GM12878 (cell line): Measurements from ENCODE around the gene HMCN1. TPM values are rescaled to one million over a fixed set of nuclear protein-coding genes. Genes with fewer than 3 reads are reported as not detected.

Experiments
- ATAC-seq: fragments of 200-7000 bp; cut with Tn5 transposase; 3 replicates; pipeline ENCODE4 v1.9.1; 2020; ENCODE audit warnings: mild to moderate bottlenecking, moderate library complexity
- BruUV-seq: library from RNA; stranded (reverse); fragments of 400-500 nt; replicated peaks from 2 replicates; lab custom pipeline; 2021; lab: Mats Ljungman, UMichigan
- CTCF ChIA-PET: fragments of 300-600 bp; sonication (Branson Sonifier 250); formaldehyde crosslinking; extraction: SDS; loops from one replicate; lab custom pipeline; 2021; ENCODE audit warnings: inconsistent platforms; lab: Yijun Ruan, JAX
- POLR2A ChIA-PET: fragments of 350-600 bp; formaldehyde crosslinking; extraction: SDS; loops from one replicate; lab custom pipeline; 2021; ENCODE audit warnings: inconsistent platforms; lab: Charles Lee
- RAD21 ChIA-PET: fragments of 300-600 bp; sonication (Branson Sonifier 250); formaldehyde crosslinking; loops from one replicate; lab custom pipeline; 2023; ENCODE audit warnings: antibody characterized with exemption; ENCODE audit not compliant: unreplicated experiment; lab: Charles Lee
- SMC1A ChIA-PET: fragments of 300-600 bp; sonication (Branson Sonifier 250); formaldehyde crosslinking; loops from one replicate; lab custom pipeline; 2023; ENCODE audit not compliant: unreplicated experiment, uncharacterized antibody; lab: Charles Lee
- DNase-seq: peaks from one replicate; pipeline ENCODE4 v3.0.0-alpha.2; 2011; ENCODE audit warnings: low read depth, low spot score
- FAIRE-seq: peaks from 3 replicates; lab custom pipeline; 2011; peaks lifted over from hg19 to GRCh38; lab: Jason Lieb, UNC
- H2AFZ ChIP-seq: 2 replicates; pipeline ENCODE4 v1.6.0; 2011; ENCODE audit warnings: low read depth, low read length, control low read depth; ENCODE audit not compliant: control insufficient read depth
- H3K27ac ChIP-seq: 2 replicates; pipeline ENCODE4 v1.5.1; 2011; ENCODE audit warnings: control low read depth; ENCODE audit not compliant: control insufficient read depth, insufficient read depth
- H3K27me3 ChIP-seq, 2 experiments: replicated peaks in 1 of 2; 2 replicates each; pipeline versions ENCODE4 v1.6.0 to v1.6.1; 2011; ENCODE audit warnings: low read length in 1 of 2; ENCODE audit not compliant: control insufficient read depth in 2 of 2, insufficient read depth in 2 of 2
- H3K36me3 ChIP-seq, 2 experiments: 2 replicates each; pipeline ENCODE4 v1.5.1; 2011; ENCODE audit warnings: low read length in 1 of 2; ENCODE audit not compliant: control insufficient read depth in 2 of 2, insufficient read depth in 2 of 2
- H3K4me1 ChIP-seq: 2 replicates; pipeline ENCODE4 v1.6.1; 2011; ENCODE audit warnings: mild to moderate bottlenecking, low read length, moderate library complexity, mixed read lengths; ENCODE audit not compliant: control insufficient read depth, insufficient read depth
- H3K4me2 ChIP-seq: 2 replicates; pipeline ENCODE4 v1.6.0; 2011; ENCODE audit warnings: control low read depth; ENCODE audit not compliant: control insufficient read depth, insufficient read depth
- H3K4me3 ChIP-seq: fragments of 200-600 bp; sonication (generic); 2 replicates; pipeline ENCODE4 v1.5.1; 2016
- H3K79me2 ChIP-seq: 2 replicates; pipeline ENCODE4 v1.6.0; 2011; ENCODE audit warnings: low read length; ENCODE audit not compliant: control insufficient read depth, insufficient read depth
- H3K9ac ChIP-seq: 2 replicates; pipeline ENCODE4 v1.8.0; 2011; ENCODE audit warnings: low read length, control low read depth, mixed read lengths; ENCODE audit not compliant: control insufficient read depth, insufficient read depth
- H3K9me3 ChIP-seq: replicated peaks from 3 replicates; pipeline ENCODE4 v1.5.1; 2011; ENCODE audit warnings: mild to moderate bottlenecking, low read length; ENCODE audit not compliant: control insufficient read depth, insufficient read depth
- H4K20me1 ChIP-seq: 2 replicates; pipeline ENCODE4 v1.6.0; 2011; ENCODE audit not compliant: control insufficient read depth, insufficient read depth
- RAD21 ChIP-seq: IDR thresholded peaks from 2 replicates; pipeline ENCODE4 v1.6.1; 2011; ENCODE audit warnings: mild to moderate bottlenecking, low read depth, low read length, moderate library complexity; ENCODE audit not compliant: insufficient read depth
- STAT3 ChIP-seq: IDR thresholded peaks from 2 replicates; pipeline ENCODE4 v1.6.1; 2011; ENCODE audit warnings: low read depth, low read length, improper control_type of control experiment
- in situ Hi-C: fragments of 300-500 bp; cut with MboI; formaldehyde crosslinking; loops from 9 replicates; pipeline ENCODE4 v1.14.3; 2018; ENCODE audit warnings: mixed read lengths
- intact Hi-C: fragments of 100-400 bp; cut with micrococcal nuclease; formaldehyde crosslinking; loops from one replicate; pipeline ENCODE4 v1.14.2; 2022; ENCODE audit not compliant: unreplicated experiment
- polyA plus RNA-seq, 11 experiments: library from polyadenylated mRNA; depleted of rRNA in 4 of 11; unstranded in 6 of 11; stranded (reverse) in 5 of 11; fragments of >200 nt; fragmentation: Nextera tagmentation in 4 of 11; fragmentation: Illumina TruSeq in 1 of 11; extraction: Ambion mirVana in 4 of 11; extraction: Trizol in 1 of 11; gene quantifications; 1 replicate in 1 of 11; 2 replicates in 10 of 11; pipeline versions ENCODE4 v1.2.1 to v1.2.3, GENCODE V29; 2011 to 2016; ENCODE audit warnings: inconsistent platforms in 2 of 11, missing spikeins in 2 of 11, low read depth in 1 of 11
- total RNA-seq, 4 experiments: library from RNA; depleted of rRNA in 3 of 4; stranded (reverse); fragments of >200 nt in 3 of 4; fragmentation: Illumina TruSeq in 1 of 4; extraction: Trizol in 1 of 4; gene quantifications; 2 replicates each; pipeline versions ENCODE4 v1.2.1 to v1.2.3, GENCODE V29; 2013 to 2021
- TF ChIP-seq, protein P1 (sequence below): IDR thresholded peaks from 2 replicates; pipeline ENCODE4 v1.6.1; 2011; ENCODE audit warnings: low read depth, low read length, improper control_type of control experiment, borderline replicate concordance
- TF ChIP-seq, protein P2 (sequence below): fragments of 150-350 bp; IDR thresholded peaks from 2 replicates; pipeline ENCODE4 v1.6.1; 2016; ENCODE audit warnings: low read depth, low read length

HMCN1 gene
- total and polyA plus RNA-seq, 10 of the 15 experiments (the other 5 are each of a cell fraction or from before 2014, with no cell fraction given), result under 0.01 to 0.07 TPM; not detected in 8

- BruUV-seq, result no TSS peak
Observed at GRCh38 chr1:185695299-185695698, 38.9 kb upstream of the HMCN1 start.

More at GRCh38 chr1:185695299-185695698, 38.9 kb upstream of the HMCN1 start:
- ATAC-seq (no peak), FAIRE-seq (no peak), DNase-seq (no peak)
- in situ Hi-C loops (loop anchor here (10.0 kb wide), 1 partner anchor 890 kb away; no protein-coding TSS in a partner anchor), intact Hi-C loops (no loop called here)
- H3K9ac ChIP-seq, result no peak overlapping the region
- H4K20me1 ChIP-seq, result no peaks in the 10 kb centered on the region
- TF ChIP-seq STAT3 (no peak), RAD21 (0 out of 2 replicates have a peak, but pooled peaks have one; percentile 33)
- TF ChIP-seq, protein P1, sequence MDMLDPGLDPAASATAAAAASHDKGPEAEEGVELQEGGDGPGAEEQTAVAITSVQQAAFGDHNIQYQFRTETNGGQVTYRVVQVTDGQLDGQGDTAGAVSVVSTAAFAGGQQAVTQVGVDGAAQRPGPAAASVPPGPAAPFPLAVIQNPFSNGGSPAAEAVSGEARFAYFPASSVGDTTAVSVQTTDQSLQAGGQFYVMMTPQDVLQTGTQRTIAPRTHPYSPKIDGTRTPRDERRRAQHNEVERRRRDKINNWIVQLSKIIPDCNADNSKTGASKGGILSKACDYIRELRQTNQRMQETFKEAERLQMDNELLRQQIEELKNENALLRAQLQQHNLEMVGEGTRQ, result no peak
- TF ChIP-seq, protein P2, sequence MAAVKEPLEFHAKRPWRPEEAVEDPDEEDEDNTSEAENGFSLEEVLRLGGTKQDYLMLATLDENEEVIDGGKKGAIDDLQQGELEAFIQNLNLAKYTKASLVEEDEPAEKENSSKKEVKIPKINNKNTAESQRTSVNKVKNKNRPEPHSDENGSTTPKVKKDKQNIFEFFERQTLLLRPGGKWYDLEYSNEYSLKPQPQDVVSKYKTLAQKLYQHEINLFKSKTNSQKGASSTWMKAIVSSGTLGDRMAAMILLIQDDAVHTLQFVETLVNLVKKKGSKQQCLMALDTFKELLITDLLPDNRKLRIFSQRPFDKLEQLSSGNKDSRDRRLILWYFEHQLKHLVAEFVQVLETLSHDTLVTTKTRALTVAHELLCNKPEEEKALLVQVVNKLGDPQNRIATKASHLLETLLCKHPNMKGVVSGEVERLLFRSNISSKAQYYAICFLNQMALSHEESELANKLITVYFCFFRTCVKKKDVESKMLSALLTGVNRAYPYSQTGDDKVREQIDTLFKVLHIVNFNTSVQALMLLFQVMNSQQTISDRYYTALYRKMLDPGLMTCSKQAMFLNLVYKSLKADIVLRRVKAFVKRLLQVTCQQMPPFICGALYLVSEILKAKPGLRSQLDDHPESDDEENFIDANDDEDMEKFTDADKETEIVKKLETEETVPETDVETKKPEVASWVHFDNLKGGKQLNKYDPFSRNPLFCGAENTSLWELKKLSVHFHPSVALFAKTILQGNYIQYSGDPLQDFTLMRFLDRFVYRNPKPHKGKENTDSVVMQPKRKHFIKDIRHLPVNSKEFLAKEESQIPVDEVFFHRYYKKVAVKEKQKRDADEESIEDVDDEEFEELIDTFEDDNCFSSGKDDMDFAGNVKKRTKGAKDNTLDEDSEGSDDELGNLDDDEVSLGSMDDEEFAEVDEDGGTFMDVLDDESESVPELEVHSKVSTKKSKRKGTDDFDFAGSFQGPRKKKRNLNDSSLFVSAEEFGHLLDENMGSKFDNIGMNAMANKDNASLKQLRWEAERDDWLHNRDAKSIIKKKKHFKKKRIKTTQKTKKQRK, result no peak
- no peak overlapping the region for H2AFZ ChIP-seq
- H3K27me3 ChIP-seq, result no peaks in the 10 kb centered on the region; a peak in 1 of 4 replicates
- peaks cover 3% of the 10 kb centered on the region; the same call in 2 of the 3 replicates for H3K9me3 ChIP-seq
- no peak overlapping the region for H3K27ac ChIP-seq
- SMC1A ChIA-PET, result interaction anchor here (0.5 to 1.7 kb wide), 3 partner anchors 15 to 23 kb away, joined by 3 to 4 read pairs (median 3); no protein-coding TSS in a partner anchor
- no peak overlapping the region for H3K4me3 ChIP-seq
- no peaks in the 10 kb centered on the region for H3K79me2 ChIP-seq
- POLR2A ChIA-PET, result no interaction called here
- no peak overlapping the region for H3K4me2 ChIP-seq
- CTCF ChIA-PET, result interaction anchor here (1.7 kb wide), 1 partner anchor 525 kb away, joined by 7 read pairs; no protein-coding TSS in a partner anchor
- RAD21 ChIA-PET, result interaction anchor here (1.3 to 1.7 kb wide), 2 partner anchors 15 to 890 kb away, joined by 3 to 6 read pairs; no protein-coding TSS in a partner anchor
- H3K36me3 ChIP-seq, result no peaks in the 10 kb centered on the region
- no peaks in the 10 kb centered on the region for H3K4me1 ChIP-seq
